Stomach (tissue), 4 donors: Measurements from ENCODE around the gene MYCN.

Source experiments
- POLR2A ChIP-seq, 4 donors: fragments of 450-650 bp; IDR thresholded peaks; one replicate each; pipeline ENCODE4 v1.6.1; 2016; ENCODE audit warnings: antibody characterized with exemption in 4 of 4, control low read depth in 2 of 4, mild to moderate bottlenecking in 1 of 4, moderate library complexity in 1 of 4
- TF ChIP-seq, protein P1 (sequence below), 7 experiments: fragments of 450-650 bp in 4 of 7; fragments of 200-600 bp in 3 of 7; sonication (generic) in 3 of 7; IDR thresholded peaks; one replicate each; pipeline ENCODE4 v1.5.1; 2016 to 2019; ENCODE audit warnings: antibody characterized with exemption in 7 of 7, control low read depth in 2 of 7, mild to moderate bottlenecking in 1 of 7

- TF ChIP-seq, protein P1, sequence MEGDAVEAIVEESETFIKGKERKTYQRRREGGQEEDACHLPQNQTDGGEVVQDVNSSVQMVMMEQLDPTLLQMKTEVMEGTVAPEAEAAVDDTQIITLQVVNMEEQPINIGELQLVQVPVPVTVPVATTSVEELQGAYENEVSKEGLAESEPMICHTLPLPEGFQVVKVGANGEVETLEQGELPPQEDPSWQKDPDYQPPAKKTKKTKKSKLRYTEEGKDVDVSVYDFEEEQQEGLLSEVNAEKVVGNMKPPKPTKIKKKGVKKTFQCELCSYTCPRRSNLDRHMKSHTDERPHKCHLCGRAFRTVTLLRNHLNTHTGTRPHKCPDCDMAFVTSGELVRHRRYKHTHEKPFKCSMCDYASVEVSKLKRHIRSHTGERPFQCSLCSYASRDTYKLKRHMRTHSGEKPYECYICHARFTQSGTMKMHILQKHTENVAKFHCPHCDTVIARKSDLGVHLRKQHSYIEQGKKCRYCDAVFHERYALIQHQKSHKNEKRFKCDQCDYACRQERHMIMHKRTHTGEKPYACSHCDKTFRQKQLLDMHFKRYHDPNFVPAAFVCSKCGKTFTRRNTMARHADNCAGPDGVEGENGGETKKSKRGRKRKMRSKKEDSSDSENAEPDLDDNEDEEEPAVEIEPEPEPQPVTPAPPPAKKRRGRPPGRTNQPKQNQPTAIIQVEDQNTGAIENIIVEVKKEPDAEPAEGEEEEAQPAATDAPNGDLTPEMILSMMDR (IDR thresholded peaks at IDR 0.05) = no peak
- no peak for TF ChIP-seq POLR2A (IDR thresholded peaks at IDR 0.05)
Measured at GRCh38 chr2:15950088-15950952, 10.0 kb downstream of the MYCN start.
